ENCODE data around the gene ADCY9. TPM values are rescaled to one million over a fixed set of nuclear protein-coding genes. Genes with fewer than 3 reads are reported as not detected.

The ADCY9 gene
- total RNA-seq, 4 donors from 2014 or later = 6.3 to 22.3 (median 11.2) TPM

DNA sequence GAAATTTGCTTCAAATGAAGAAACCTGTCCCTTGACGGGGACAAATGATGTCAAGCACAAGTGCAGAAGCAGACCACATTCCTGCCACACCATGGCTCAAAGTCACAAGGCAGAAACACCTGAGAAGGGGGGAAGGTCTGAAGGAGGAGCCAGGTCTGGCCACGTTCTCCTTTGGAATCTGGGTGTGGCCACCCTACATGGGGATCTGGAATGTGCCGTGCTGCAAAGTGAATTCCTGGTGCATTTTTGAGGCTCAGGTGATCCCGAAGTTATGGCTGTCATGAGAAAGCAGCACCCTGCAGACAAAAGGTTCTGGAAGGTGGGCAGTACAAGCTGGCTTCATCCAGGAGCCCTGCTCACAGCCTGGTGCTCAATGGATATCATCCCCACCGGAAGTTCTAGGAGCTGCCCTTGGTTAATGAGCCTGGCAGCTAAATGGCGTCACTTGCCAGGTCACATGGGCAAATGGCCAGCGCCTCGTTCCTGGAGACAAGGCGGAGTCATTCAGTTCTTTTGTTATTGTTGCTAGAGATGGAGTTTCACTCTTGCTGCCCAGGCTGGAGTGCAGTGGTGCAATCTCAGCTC, 20.1 kb upstream of the ADCY9 start:
- H3K27me3 ChIP-seq = peaks cover 0 to 28% (median 0%) of the 10 kb centered on the region in 4 donors
- H3K36me3 ChIP-seq = no peaks in the 10 kb centered on the region
- WGBS, 2 donors = 12 to 36% methylated on average over 4 to 5 of the region's 9 CpGs
- intact Hi-C loops (cut with DNase I) = no loop called here
- no peak for TF ChIP-seq POLR2A (IDR thresholded peaks at IDR 0.05)
- TF ChIP-seq, protein P1, sequence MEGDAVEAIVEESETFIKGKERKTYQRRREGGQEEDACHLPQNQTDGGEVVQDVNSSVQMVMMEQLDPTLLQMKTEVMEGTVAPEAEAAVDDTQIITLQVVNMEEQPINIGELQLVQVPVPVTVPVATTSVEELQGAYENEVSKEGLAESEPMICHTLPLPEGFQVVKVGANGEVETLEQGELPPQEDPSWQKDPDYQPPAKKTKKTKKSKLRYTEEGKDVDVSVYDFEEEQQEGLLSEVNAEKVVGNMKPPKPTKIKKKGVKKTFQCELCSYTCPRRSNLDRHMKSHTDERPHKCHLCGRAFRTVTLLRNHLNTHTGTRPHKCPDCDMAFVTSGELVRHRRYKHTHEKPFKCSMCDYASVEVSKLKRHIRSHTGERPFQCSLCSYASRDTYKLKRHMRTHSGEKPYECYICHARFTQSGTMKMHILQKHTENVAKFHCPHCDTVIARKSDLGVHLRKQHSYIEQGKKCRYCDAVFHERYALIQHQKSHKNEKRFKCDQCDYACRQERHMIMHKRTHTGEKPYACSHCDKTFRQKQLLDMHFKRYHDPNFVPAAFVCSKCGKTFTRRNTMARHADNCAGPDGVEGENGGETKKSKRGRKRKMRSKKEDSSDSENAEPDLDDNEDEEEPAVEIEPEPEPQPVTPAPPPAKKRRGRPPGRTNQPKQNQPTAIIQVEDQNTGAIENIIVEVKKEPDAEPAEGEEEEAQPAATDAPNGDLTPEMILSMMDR (IDR thresholded peaks at IDR 0.05) = peak in 2 of 6 experiments; percentile 22 to 34
- no peak overlapping the region for H3K4me3 ChIP-seq
- H3K27ac ChIP-seq = peak overlapping the region in 3 of 4 donors; percentile 29 to 44 (median 39)
- DNase-seq = no peak
- H3K9me3 ChIP-seq = no peaks in the 10 kb centered on the region
- H3K4me1 ChIP-seq = peaks cover 6 to 35% (median 8%) of the 10 kb centered on the region in 3 donors

DNA sequence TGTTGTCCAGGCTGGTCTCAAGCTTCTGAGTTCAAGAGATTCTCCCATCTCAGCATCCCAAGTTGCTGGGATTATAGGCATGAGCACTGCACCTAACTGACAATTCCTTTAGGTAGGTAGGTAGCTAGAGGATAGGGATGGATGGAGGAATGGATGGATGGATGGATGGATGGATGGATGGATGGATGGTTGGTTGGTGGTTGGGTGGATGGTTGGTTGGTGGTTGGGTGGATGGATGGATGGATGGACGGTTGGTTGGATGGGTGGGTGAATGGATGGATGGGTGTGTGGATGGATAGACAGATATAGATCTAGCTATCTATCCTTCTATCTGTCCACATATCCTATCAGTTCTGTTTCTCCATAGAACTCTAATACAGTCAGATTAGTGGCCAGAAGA, 19.3 kb upstream of the ADCY9 start:
- H3K4me3 ChIP-seq = no peak overlapping the region
- WGBS, 2 donors = 94 to 96% methylated on average over 1 of the region's 1 CpG
- peaks cover 0 to 33% (median 0%) of the 10 kb centered on the region in 4 donors for H3K27me3 ChIP-seq
- no peak for DNase-seq
- no peaks in the 10 kb centered on the region for H3K9me3 ChIP-seq
- H3K36me3 ChIP-seq = no peaks in the 10 kb centered on the region
- intact Hi-C loops (cut with DNase I) = no loop called here
- H3K27ac ChIP-seq = peak overlapping the region in 1 of 4 donors; percentile 43
- TF ChIP-seq, protein P1 (IDR thresholded peaks at IDR 0.05) = no peak
- no peak for TF ChIP-seq POLR2A (IDR thresholded peaks at IDR 0.05)
- H3K4me1 ChIP-seq = peaks cover 3 to 28% (median 3%) of the 10 kb centered on the region in 3 donors

DNA sequence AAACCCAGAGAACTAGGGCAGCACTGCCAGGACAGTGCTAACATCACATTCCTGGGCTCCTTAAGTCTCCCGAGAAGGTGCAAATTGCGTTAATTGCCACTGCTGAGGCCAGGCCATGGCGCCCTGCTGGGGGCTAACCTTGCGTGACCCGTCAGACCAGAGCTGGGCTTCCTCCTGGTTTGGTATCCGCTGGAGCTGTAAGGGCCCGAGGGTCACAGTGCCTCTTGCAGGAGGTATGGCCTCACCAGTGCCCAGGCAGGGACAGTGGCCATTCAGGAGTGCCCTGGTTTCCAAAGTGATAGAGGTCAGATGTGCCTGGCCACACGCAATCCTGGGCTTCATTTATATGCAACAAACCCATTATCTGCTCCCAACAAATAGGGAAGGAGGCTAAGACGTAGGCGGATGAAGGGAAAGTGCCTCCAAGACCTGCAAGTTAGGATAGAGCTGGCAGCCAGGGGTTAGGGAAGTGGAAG, 17.7 kb upstream of the ADCY9 start:
- intact Hi-C loops (cut with DNase I) = no loop called here
- no peaks in the 10 kb centered on the region for H3K36me3 ChIP-seq
- DNase-seq = no peak
- H3K27ac ChIP-seq = no peak overlapping the region
- no peak overlapping the region for H3K4me3 ChIP-seq
- H3K9me3 ChIP-seq = no peaks in the 10 kb centered on the region
- 83 to 84% methylated on average over 6 to 8 of the region's 10 CpGs for WGBS, 2 donors
- peaks cover 0 to 49% (median 0%) of the 10 kb centered on the region in 4 donors for H3K27me3 ChIP-seq
- peaks cover 0 to 24% (median 0%) of the 10 kb centered on the region in 3 donors for H3K4me1 ChIP-seq
- TF ChIP-seq, protein P1 (IDR thresholded peaks at IDR 0.05) = no peak
- TF ChIP-seq POLR2A (IDR thresholded peaks at IDR 0.05) = no peak

DNA sequence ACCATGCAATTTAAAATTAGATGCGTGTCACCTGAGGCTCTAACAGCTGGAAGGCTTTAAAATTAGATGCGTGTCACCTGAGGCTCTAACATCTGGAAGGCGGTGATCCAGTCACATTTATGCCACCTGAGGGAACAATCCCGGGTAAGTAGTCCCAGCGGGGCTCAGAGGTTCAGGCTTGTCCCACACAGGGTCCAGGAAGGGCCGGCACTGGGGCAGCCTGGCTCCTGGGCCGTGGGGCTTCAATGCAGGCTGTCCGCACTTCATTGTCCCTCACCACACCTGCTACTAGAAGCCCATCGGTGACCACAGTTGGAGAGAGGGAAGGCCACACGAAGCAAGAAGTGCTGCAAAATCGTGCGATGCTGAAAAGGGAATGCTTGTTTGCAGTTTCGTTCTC, 15.4 kb upstream of the ADCY9 start:
- TF ChIP-seq POLR2A (IDR thresholded peaks at IDR 0.05) = no peak
- TF ChIP-seq, protein P1 (IDR thresholded peaks at IDR 0.05) = no peak
- intact Hi-C loops (cut with DNase I) = no loop called here
- H3K27me3 ChIP-seq = peaks cover 0 to 55% (median 0%) of the 10 kb centered on the region in 4 donors
- H3K9me3 ChIP-seq = no peaks in the 10 kb centered on the region
- H3K4me1 ChIP-seq = peaks cover 0 to 19% (median 0%) of the 10 kb centered on the region in 3 donors
- WGBS, 2 donors = 59 to 78% methylated on average over 5 to 10 of the region's 13 CpGs
- H3K27ac ChIP-seq = no peak overlapping the region
- no peaks in the 10 kb centered on the region for H3K36me3 ChIP-seq
- no peak for DNase-seq
- no peak overlapping the region for H3K4me3 ChIP-seq

DNA sequence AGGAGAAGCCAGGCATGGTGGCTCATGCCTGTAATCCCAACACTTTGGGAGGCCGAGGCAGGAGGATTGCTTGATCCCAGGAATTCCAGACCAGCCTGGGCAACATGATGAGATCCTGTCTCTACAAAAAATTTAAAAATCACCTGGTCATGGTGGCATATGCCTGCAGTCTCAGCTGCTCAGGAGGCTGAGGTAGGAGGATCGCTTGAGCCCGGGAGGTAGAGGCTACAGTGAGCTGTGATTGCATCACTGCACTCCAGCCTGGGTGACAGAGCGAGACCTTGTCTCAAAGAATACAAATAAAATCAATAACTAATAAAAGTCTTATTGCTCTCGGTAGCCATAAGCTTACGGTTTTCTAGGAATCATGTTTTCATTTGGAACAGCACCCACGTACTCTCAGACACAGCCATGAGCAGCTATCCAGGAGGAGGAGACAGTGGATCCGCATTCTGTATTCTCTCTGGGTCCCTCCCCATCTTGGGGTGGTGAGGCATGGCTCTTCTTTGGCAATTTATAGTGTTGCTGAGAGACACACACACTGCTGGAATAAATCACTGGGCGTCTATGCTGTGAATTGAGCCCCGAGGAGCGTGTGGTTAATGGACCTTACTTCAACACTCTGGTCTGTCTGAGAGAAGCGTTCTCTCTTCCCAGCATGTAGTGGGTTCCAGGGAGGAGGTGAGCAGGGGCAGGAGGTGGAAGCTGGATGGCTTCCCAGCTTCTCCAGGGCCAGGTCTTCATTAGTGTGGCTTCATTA, 8.5 kb upstream of the ADCY9 start:
- intact Hi-C loops (cut with DNase I) = no loop called here
- no peak for DNase-seq
- WGBS, 2 donors = 89 to 91% methylated on average over 8 to 11 of the region's 12 CpGs
- no peak overlapping the region for H3K27ac ChIP-seq
- no peaks in the 10 kb centered on the region for H3K9me3 ChIP-seq
- no peak for TF ChIP-seq POLR2A (IDR thresholded peaks at IDR 0.05)
- TF ChIP-seq, protein P1 (IDR thresholded peaks at IDR 0.05) = no peak
- H3K36me3 ChIP-seq = no peaks in the 10 kb centered on the region
- peaks cover 0 to 32% (median 0%) of the 10 kb centered on the region in 4 donors for H3K27me3 ChIP-seq
- H3K4me3 ChIP-seq = no peak overlapping the region
- no peaks in the 10 kb centered on the region for H3K4me1 ChIP-seq

All from esophagus squamous epithelium (tissue), 5 donors.